DMS153 (cell line): Measurements from ENCODE around the gene MCM5.
"Not testable (repeated sequence)": the region's sequence is repeated elsewhere in the genome, so short reads cannot be mapped to it uniquely, and the experiment has no call there.

Experiments used
- DNase-seq: peaks from one replicate; lab custom pipeline; 2025; lab: John Stamatoyannopoulos, UW

The MCM5 gene

DNA sequence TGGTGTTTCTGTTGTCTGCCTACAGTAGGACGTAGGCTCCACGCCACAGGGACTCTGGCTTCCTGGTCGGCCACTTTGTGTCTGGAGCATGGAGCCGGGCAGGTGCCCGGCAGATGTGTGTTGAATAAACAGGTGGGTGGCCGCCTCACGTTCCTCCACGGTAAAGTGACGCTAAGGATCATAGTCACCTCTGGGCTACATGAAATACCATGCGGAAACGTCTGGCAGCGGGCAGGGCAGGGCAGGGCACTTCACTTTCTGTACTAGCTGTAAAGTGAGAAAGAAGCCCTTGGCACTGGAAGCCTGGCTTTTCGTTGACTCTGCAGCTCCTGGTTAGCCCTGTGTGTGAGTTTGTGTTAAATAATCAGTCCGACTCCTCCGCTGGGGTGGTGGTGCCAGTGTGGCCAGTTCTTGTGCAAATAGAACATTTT lies 52.4 kb downstream of the MCM5 start:
- peak; percentile 70 for DNase-seq

DNA sequence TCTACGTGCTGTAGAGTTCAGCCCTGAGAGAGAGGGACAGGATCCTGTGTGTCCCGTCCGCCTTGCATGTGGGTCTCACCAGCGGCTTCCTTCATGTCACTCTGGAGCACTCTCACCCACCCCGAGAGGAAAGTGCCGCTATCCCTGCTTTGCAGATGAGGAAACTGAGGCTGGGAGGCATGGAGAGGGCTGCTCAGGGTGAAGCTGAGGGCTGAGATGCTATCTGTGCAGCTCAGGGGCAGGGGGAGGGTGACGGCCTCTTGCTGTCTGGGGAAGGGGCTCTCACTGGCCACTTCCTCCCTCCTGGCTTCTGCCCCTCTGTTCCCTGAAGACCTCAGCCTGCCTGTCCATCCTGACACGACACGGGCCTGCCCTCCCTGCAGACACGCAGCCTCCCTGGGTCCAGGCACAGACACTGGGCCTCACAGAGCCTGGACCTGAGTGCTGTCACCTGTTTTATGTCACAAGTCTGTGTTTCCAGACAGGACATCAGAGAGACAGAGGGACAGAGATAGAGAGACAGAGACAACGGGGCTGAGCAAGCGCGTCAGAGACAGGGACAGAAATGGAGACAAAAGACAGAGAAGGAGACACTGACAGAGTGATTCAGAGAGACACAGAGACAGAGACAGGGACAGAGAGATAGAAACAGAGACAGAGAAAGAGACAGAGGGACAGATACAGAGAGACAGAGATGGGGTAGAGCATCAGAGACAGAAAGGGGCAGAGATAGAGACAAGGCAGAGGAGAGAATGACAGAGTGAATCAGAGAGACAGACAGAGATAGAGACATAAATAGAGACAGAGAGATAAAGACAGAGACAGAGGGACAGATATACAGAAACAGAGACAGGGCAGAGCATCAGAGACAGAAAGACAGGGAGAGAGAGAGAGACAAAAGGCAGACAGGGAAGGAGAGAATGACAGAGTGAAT lies 53.1 kb downstream of the MCM5 start:
- no peak for DNase-seq

DNA sequence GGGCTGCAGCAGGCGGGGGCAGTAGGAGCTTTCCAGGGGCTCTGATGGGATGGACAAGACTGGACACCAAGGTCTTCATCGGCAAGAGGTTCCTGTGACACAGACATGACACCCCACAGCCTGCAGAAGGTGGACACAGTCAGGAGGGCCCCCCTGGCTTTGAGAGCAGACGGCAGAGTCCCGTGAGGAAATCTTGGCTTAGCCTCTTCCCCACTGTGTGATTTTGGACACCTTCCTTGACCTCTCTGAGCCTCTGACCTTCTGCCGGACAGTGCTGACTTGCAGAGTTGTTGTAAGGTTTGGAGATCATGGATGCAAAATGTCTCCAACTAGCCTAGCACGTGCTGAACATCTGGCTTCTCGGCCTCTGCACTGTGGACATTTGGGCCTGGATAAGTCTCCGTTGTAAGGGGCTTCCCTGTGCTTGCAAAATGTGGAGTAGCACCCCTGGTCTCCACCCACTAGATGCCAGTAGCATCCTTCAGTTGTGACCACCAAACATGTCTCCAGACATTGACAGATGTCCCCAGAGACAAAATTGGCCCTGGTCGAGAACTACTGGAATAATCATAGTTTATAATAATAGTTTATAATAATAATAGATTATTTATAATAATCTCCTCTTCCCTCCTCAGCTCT lies 54.6 kb downstream of the MCM5 start:
- no peak for DNase-seq

DNA sequence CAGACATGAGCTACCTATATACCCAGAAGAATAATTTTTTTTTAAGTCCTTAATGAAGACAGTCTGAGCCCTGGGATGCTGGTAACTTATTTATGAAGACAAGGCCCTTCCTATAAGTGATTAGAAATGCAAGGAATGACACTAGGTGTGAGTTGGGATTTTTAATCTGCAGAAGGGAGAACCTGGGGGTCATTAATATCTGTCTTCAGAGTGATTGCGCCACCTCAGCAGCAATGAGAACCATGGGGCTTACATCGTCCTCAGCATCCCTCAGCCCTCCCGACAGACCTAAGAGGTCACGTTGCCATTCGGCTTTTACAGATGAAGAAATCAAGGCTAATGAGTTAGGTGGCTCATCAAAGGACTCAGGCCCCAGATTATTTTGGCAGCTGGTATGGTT lies 55.6 kb downstream of the MCM5 start:
- no peak for DNase-seq

DNA sequence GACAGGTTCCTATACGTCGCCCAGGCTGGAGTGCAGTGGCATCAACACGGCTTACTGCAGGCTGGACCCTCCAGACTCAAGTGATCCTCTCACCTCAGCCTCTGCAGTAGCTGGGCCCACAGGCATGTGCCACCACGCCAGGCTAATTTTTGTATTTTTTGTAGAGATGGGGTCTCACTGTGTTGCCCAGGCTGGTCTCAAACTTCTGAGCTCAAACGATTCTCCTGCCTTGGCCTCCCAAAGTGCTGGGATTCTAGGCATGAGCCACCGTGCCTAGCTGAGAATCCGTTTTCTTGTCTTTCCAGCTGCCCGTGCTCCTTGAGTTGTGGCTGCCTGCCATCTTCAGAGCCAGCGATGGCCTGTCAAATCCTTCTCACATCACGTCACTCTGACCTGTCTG lies 56.8 kb downstream of the MCM5 start:
- no peak for DNase-seq

DNA sequence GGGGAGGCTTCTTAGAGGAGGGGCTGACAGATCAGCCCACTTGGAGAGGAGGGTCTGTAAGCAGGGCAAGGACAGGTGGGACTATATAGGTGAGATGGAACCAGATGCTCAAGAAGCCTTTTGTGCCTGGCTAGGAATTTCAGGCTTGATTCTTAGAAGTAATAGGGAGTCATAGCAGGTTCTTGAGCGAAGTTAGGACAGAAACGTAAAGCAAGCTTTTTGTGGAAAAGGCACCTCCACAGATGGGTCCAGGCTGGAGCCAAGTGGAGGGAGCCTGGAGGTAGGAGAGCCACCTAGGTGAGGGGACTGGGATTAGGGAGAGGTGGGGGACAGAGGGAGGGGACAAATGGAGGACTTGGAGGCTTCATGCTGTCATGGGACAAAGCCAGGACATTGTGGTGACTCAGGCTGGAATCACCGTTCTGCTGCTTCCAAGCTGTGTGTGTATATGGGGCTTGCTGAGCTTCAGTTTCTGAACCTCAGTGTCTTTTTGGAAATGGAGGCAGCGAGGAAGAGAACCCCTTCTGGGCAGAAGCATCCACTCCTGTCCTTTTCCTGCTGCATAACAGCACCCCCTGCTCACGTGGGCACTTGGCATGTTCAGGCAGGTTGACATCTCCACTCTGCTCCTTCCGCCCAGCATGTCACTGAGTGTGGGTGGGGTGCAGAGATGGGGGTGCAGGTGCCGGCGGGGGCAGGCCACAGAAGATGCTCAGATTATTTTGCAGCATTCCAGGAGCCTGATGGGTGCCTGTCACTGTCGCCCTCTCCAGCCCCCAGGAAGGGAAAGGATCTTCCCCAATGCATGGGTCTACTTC lies 58.0 kb downstream of the MCM5 start:
- DNase-seq, result peak; percentile 53

DNA sequence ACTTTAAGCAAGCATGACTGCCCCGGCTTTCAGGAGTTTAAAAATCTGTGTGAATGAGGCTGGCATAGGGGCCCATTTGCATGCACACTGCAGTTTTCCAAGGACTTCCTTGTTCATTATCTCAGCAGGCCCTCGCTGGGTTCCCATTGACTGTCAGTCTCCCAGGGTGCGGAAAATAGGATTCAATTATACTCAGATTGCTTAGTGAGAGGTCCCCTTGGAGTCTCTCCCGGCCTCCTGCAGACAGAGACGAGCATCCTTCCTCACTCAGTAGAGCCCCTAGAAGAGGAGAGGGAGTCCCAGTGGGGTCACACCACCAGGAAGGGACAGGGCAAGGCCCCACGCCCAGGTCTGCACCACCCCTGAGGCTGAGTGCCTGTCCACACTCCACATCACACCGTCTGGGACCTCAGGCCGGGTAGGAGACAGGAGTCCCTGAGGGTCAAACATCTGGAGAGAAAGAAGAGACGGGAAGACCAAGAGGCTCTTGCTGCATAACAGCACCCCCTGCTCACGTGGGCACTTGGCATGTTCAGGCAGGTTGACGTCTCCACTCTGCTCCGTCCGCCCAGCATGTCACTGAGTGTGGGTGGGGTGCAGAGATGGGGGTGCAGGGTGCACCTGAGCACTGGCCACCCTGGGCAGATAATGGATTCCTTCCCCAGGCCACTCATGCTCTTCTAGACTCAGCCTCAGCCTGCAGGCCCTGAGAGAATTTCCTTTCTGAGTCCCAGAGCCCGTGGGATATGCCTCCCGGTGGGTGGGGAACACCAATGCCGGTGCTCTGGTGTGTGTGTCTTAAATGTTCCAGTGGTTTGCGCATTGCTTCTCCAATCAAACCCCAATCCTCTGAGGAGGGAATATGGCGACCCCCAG lies 58.8 kb downstream of the MCM5 start:
- peak; percentile 79 for DNase-seq

DNA sequence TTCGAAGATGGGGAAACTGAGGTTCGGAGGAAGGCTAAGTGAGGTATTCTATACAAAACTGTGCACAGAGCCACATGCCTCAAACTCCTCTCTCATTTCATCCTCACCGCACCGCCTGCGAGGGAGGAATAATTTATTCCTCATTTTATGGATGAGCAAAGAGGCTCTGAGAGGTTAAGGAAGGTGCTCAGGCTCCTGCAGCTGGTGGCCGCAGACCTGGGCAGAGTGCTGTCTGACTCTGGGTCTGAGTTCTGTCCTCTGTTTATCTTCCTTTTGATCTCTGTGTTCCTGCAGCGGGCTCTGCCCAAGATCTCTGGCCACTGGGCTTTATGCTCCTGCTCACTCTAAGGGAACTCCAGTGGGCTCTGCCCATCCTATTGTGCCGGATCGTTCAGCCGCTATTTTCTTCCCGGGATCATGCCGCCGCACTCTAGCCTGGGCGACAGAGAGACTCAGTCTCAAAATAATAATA lies 59.5 kb downstream of the MCM5 start:
- no peak for DNase-seq

DNA sequence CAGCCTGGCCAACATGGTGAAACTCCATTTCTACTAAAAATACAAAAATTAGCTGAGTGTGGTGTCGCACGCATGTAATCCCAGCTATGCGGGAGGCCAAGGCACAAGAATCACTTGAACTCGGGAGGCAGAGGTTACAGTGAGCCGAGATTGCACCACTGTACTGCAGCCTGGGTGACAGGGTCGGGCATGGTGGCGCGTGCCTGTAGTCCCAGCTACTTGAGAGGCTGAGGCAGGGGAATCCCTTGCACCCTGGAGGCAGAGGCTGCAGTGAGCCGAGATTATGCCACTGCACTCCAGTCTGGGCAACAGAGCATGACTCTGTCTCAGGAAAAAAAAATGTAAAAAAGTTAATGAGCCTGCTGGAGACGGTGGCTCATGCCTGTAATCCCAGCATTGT lies 60.0 kb downstream of the MCM5 start:
- DNase-seq, result not testable (repeated sequence)

DNA sequence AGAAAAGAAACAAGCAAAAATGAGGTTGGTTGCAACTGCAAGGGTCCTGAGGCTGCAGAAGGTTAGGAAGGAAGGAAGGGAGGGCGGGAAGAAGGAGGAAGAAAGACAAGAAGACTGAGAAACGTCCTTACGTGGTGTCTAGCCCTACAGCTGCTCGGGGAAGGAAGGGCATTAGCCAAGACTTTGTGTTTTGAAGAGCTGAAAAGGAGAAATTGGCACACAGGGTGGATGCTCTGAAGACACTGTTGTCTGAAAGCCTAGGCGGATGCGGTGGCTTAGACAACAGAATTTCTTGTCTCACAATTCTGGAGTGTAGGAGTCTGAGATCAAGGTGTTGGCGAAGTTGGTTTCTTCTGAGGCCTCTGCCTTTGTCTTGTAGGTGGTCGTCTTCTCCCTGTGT lies 60.7 kb downstream of the MCM5 start:
- DNase-seq, result no peak

DNA sequence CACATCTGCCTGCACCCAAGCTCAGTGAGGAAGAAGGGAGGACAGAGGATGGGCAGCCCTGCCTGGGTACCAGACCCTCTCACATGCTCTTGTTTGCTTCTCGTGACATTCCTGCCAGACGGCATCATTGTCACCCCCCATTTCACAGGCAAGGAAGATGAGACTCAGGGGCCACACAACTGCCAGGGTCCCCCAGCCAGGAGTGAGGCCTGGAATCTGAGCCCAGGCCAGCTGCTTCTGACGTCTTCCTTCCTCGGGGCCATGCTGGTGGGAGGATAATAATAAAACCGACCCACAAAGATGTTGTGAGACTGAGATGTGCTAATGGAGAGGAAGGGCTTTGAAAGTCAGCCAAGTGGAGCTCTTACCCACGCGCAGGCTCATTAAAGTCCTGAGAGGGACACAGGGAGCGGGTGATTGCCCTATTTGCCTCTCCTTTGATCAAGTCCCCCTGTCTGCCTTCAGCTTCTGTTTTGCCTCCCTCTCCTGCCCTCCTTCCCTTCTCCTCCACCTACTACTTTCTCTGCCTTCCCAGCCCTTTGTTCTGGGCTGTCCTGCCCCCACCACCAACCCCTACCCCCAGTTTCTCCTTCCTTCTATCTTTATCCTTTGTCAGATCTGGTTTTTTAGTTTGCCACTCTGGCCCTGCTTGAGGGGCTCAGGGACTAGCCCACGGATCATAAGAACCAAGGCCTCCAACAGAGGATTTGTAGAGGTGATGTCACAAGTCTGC lies 62.7 kb downstream of the MCM5 start:
- no peak for DNase-seq

DNA sequence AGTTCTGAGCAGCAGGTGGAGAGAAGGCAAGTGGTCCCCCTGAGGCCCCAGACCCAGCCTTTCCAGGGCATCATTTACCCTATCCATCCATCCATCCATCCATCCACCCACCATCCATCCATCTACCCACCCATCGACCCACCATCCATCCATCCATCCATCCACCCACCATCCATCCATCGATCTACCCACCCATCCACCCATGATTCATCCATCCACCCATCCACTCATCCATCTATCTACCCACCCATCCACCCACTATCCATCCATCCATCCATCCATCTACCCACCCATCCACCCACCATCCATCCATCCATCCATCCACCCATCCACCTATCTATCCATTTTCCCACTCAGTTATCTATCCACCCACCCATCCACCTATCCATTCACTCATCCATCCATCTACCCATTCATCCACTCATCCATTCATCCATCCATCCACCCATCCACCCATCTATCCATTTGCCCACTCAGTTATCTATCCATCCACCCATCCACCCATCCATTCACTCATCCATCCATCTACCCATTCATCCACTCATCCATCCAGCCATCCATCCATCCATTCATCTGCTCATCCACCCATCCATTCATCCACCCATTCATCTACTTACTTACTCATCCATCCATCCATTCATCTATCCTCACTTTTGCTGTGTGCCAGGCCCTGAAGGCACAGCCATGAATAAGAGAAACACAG lies 63.4 kb downstream of the MCM5 start:
- DNase-seq, result no peak

DNA sequence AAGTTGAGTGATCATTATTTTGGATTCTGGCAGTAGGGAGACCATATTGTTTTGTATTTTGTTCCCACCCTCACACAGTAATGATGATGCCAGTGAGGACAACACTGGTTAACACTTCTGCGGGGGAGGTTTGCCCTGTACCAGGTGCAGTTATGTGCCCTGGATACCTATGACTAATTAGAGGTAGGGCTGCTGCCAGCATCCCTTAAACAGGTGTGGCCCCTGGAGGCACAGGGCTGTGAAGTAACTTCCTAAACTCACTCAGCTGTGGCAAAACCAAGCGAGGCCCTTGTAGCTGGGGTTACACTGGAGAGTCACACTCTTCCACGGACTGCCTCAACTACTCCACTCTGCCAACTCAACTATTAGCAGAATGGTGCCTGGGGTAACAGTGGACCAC lies 64.5 kb downstream of the MCM5 start:
- DNase-seq, result no peak

DNA sequence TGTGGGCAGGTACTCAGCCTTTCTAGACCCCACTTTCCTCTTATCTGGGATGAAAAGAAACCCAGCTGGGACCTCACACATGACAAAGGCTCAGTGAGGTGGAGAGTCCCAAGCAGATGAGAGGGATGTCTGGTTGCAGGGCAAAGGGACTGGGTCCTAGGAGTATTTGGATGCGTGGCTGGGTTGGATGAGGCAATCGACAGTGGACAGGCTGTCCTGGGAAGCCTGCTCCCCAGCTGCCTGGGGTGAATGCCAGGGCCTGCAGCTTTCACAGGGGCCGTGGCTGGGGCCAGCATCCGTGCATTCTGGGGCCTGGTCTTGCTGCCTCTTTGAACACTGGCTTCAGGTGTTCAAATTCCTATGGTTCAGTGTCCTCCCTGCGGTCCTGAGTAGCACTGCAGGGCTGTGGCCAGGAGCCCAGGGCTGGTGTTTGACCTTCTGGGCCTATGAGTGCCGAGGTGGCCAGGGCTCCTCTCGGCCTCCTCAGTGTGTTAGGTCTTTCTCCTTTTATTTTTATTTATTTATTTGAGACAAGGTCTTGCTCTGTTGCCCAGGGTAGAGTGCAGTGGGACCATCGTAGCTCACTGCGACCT lies 65.3 kb downstream of the MCM5 start:
- DNase-seq, result no peak

DNA sequence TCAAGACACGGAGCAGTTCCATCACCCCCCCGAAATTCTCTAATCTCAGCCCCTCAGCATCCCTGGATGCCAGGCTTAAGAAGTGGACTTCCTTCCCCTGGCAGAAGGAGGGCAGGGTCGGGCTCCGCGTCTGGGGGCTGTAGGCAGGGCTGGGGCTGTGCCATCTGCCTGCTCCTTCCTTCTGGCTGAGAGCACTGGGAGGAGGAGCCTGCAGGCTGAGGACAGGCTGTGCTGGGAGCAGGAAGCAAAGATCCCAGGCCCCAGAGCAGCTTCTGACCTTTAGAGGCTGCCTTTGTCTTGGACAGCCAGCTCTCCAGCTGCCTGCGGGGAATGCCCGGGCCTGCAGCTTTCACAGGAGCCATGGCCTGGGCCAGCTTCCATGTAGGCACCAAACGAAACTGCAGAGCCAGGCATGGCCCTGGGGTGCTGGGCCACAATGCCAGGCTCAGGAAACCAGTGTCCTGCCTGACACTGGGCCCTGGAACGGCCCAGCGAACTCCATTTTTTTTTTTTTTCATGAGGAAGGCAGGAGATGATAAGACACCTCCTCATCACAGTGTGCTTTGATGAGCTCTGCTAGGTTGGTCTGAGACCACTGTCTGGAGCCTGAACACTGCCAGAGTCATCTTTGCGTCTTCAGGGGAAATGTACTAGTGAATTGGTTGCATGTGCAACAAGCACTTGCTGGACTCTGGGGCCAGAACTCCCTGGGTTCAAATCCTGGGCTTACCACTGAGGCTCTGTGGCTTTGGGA lies 67.9 kb downstream of the MCM5 start:
- peak; percentile 65 for DNase-seq

DNA sequence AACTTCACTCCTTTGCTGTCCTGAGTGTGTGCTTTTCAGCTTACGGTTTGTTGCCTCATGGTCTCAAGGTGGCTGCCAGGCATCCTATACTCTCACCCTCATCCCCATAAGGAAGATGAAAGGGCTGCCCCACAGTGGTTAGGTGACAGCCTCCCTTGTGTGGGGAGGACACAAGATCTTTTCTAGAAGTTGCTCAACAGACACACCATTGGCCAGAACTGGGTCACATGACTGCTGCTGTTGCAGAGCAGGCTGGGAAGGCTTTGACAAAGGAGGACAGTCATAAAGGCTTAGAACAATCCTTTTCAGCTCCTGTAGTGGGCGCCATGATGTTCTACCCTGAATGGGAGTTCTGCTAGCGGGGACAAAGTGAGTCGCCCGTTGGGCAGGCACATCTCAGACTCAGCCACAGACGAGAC lies 71.0 kb downstream of the MCM5 start:
- DNase-seq, result no peak

DNA sequence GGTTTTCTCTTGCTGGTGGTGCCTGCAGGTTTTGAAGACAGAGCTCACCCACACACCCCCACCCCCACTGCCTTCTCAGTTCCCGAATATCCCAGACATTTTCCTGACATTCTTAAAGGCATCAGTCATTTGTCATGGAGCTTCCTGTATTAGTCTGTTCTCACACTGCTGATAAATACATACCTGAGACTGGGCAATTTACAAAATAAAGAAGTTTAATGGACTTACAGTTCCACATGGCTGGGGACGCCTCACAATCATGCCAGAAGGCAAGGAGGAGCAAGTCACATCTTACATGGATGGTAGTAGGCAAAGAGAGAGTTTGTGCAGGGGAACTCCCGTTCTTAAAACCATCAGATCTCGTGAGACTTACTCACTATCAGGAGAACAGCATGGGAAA lies 71.6 kb downstream of the MCM5 start:
- DNase-seq, result not testable (repeated sequence)

DNA sequence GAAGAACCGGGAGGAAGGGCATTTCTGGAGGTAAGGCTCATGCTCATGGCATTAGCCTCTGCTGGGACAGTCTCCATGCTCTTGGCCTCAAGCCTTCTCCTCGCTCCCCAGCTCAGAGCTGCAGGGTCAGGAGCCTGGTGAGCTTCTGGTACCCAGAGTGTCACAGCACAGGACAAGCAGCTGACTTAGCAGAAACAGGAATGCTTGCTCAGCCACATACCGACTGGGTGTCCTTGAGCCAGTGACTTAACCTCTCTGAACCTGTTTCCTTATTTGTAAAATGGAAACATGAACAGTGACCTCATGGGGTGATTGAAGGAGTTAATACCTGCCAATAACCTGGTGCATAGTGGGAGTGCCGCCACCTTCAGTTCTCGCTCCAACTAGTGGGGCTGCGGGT lies 72.5 kb downstream of the MCM5 start:
- DNase-seq, result no peak

DNA sequence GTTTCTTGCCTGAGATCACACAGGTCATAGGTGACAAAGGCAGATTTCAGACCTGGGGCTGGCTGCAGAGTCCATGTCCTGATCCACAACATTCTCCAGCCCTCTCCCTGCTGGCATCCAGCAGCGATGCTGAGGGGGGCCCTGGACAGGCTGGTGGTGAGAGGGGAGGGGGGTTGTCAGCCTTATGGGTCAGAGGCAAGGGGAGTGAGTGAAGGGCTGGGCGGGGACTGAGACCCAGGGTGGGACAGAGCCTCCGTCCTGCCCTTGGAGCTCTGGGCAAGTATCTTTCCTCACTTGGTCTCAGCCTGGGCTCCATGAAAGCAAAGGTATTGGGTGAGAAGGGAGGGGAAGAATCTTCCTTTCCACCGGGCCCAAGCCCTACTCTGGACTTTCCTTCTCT lies 74.0 kb downstream of the MCM5 start:
- DNase-seq, result no peak
